KOPT-K1 (cell line): ENCODE measurements around the gene OXCT1.
"Not testable (repeated sequence)": the region's sequence is repeated elsewhere in the genome, so short reads cannot be mapped to it uniquely, and the experiment has no call there.

ENCODE experiments used
- H3K27ac ChIP-seq: fragments of 200-600 bp; sonication (generic); 2 replicates; pipeline ENCODE4 v1.5.1; 2016; ENCODE audit warnings: antibody characterized with exemption, mild to moderate bottlenecking, low read depth, low read length; ENCODE audit not compliant: poor library complexity, severe bottlenecking
- H3K36me3 ChIP-seq: fragments of 200-600 bp; sonication (generic); 2 replicates; pipeline ENCODE4 v1.5.1; 2017; ENCODE audit warnings: antibody characterized with exemption, mild to moderate bottlenecking, low read length, moderate library complexity; ENCODE audit not compliant: insufficient read depth
- H3K9me3 ChIP-seq: fragments of 200-600 bp; sonication (generic); 2 replicates; pipeline ENCODE4 v1.5.1; 2017; ENCODE audit warnings: antibody characterized with exemption, low read length, mild to moderate bottlenecking; ENCODE audit not compliant: insufficient read depth, poor library complexity, severe bottlenecking

Gene OXCT1

DNA sequence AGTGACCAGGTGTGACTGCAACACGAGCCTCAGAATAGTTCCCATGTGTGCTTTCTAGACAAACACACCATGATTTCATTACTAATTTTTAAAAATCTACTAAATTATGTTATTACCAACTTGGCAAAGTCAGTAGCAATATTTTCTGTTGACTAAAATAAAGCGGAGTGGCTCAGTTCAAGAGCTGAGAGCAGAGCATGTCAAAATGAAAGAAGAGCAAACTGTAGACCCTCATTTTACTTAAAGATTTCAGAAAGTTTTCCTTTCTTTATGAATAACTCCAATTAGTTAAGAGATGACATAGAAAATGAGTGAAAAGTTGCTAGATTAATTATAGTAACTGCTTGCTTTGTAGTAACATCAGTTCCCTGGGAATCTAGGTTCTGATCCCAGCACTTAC lies 17.9 kb downstream of the OXCT1 start:
- Histone ChIP-seq H3K36me3 (peaks cover 87% of the 10 kb centered on the region), H3K27ac (no peak overlapping the region), H3K9me3 (peaks cover 15% of the 10 kb centered on the region)

DNA sequence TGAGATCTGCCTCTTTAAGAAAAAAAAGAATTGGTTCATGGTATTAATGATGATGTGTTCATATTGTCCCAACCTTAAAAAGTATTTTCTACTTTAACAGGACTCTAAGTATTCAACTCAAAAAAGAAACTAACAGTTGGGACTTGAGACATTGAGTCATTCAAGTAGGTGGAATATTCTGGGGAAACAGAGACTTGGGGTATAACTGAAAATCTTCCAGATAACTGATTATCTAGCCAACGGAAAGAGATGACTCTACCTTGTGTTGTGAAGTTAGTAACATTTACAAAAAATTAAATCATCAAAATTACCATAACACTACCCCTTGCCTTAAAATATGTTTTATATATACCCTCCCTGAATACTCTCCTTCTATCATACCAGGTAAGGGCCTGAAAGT lies 19.1 kb downstream of the OXCT1 start:
- H3K9me3 ChIP-seq, result peaks cover 15% of the 10 kb centered on the region
- peaks cover 75% of the 10 kb centered on the region for H3K36me3 ChIP-seq
- H3K27ac ChIP-seq, result no peak overlapping the region

DNA sequence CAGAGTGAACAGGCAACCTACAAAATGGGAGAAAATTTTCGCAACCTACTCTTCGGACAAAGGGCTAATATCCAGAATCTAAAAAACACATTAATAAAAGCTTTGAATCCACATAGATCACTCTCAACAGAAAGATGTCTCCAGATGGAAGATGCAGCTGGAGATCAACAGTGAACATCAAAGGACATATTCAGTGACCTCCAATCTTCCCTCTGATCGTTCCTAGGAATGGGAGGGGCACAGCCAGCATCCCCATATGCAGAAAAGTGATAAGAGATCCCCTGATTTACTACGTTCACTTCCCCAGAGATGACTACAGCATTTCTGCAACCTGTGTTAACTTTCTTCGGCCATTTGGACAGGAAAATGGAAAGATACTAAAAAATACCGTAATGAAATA lies 21.2 kb downstream of the OXCT1 start:
- no peak overlapping the region for H3K27ac ChIP-seq
- H3K9me3 ChIP-seq, result peaks cover 15% of the 10 kb centered on the region
- peaks cover 70% of the 10 kb centered on the region for H3K36me3 ChIP-seq

DNA sequence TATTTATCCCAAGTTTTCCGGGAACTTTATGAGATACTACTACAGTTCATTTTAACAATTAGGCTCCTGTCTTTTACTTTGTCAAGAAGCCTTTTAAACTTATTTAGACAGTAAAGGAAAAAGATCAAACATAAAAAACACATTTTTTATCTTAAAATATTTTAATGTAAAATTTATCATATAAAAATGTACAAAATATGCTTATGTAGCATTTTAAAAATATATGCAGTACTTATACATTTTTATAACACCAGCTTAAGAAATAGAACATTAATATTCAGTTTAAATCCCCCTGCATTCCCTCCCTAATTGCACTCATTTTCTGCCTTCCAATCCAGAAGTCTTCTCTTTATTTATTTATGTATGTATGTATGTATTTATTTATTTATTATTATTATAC lies 24.5 kb downstream of the OXCT1 start:
- peaks cover 15% of the 10 kb centered on the region for H3K9me3 ChIP-seq
- not testable (repeated sequence) for H3K27ac ChIP-seq
- H3K36me3 ChIP-seq, result peaks cover 68% of the 10 kb centered on the region

DNA sequence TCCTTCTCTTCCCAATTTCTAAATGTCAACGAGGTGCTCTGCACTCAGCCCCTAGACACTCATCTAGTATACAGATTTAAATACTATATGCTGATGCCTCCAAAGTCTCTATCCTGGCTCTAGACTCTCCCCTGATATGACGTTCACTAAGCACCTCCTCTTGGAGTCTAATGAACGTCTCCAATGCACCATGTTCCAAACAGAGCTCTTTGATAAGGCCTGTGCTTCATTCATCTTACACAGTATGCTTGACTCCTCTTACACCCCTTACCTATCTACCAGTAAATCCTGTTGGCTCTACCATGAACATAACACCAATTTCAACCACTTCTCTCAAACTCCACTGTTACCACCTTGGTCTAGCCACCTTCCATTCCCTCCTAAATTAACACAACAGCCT lies 25.7 kb downstream of the OXCT1 start:
- Histone ChIP-seq H3K9me3 (peaks cover 9% of the 10 kb centered on the region), H3K36me3 (peaks cover 66% of the 10 kb centered on the region), H3K27ac (no peak overlapping the region)

DNA sequence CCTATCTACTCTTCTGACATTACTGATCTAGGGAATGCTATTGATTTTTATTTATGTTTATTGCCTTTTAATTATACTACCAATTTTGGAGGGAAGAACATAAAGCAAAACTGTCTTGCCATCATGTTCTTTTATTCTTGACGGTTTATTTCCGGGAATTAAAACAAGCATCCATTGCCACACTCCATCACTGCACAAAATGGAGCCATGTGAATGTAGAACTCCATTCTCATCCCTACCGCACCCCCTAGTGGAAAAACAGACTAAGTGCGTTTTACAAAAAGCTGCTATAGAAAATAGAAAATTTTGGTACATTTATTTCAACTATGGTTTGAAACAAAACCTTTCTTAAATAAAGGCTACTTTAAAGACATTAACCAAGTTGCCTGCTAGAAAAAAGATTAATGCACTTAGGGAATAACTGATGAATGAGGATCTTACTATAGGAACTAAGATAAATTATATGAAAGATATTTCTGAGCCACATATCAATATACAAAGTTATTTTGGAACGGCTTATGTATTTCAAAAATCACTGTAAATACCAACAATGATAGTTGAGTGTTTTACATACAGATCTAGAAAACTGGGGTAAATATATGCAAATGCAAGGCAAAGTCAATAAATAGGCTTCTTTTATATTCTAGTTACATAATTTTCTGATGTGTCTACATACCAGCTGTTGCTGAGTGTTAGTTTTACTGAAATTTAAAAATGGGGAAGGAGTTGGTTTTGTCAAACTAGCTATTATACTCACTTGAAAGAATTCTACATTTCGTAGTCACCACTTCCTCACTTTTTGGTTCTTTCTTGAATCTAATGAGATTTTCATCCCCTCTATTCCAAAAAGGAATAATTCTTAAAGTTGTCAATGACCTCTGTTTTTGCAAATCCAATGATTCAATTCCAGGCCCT lies 26.5 kb downstream of the OXCT1 start:
- H3K27ac ChIP-seq, result no peak overlapping the region
- H3K36me3 ChIP-seq, result peaks cover 66% of the 10 kb centered on the region
- peaks cover under 1% of the 10 kb centered on the region for H3K9me3 ChIP-seq

DNA sequence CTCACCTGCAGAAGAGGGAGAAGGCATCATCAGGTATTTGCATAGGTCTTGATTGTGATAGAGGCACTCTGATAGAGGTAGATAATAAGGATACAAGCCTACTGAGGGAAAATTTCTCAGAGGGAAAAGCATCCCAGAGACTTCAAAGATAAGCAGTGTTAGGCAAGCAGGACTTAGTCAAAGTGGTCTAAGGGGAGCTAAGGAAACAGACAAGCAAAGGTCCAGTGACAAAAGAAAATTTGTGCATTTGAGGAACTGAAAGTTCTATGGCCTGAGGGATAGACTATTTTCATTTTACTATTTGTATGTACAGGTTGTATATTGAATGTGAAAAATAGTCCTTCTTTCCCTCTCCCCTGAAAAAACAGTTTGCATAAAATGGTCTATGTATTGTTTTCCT lies 27.4 kb downstream of the OXCT1 start:
- H3K27ac ChIP-seq, result no peak overlapping the region
- H3K9me3 ChIP-seq, result no peaks in the 10 kb centered on the region
- peaks cover 74% of the 10 kb centered on the region for H3K36me3 ChIP-seq

DNA sequence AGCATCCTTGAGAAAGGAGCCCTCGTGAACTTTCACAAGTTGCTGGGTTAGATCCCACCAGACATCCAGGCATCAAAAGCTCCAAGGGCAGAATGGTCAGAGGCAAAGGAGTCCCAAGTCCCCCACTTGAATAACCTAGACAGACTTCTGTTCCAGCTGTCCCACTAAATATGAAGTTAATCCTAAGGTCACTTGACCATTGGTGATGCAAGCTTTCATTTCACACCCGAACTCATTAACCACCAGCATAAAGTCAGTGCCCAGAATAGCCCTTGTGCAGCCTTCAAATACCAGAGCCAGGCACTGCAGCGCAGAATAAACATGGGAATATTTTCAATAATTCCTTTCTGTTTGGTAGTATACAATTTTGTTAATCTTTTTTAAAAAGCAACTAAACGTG lies 28.9 kb downstream of the OXCT1 start:
- Histone ChIP-seq H3K36me3 (peaks cover 88% of the 10 kb centered on the region), H3K27ac (no peak overlapping the region)

DNA sequence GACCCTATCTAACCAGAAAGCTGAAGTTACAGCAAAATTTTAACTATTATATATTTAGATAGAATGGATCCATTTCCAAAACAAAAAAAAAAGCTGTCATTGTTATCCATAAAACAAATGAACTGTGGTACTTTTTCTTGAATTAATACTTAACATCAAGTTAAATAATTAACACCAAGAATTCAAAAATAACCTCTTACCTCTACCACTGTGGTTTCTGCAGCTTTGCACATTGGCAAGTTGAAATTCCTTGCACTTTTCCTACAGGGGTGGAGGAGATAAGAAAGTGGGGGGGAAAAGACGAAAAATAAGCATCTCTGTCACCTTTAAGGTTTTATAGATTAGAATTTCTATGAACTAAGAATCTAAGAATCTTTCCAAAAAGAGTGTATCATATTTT lies 30.0 kb downstream of the OXCT1 start:
- no peaks in the 10 kb centered on the region for H3K9me3 ChIP-seq
- H3K36me3 ChIP-seq, result peaks cover 92% of the 10 kb centered on the region
- H3K27ac ChIP-seq, result no peak overlapping the region

More for the DNA sequence above, 28.9 kb downstream of the OXCT1 start:
- no peaks in the 10 kb centered on the region for H3K9me3 ChIP-seq

DNA sequence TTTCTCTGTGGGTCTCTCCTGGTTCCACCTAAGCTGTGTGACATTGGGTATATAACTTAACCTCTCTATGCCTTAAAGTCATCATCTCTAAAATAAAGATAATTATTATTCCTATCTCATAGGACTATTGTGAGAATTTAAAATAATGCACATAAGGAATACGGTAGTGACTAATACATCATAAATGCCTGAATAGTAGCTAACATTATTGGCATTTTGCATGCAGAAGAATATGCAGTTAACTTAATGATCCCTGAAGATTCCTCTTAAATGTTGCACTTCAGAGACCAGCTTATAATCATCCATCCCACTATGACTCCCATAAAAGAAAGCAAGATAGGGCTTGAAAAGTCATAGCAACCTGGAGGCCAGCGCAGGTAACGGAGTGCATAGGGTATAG lies 32.4 kb downstream of the OXCT1 start:
- H3K9me3 ChIP-seq, result no peaks in the 10 kb centered on the region
- no peak overlapping the region for H3K27ac ChIP-seq
- H3K36me3 ChIP-seq, result peaks cover 91% of the 10 kb centered on the region

DNA sequence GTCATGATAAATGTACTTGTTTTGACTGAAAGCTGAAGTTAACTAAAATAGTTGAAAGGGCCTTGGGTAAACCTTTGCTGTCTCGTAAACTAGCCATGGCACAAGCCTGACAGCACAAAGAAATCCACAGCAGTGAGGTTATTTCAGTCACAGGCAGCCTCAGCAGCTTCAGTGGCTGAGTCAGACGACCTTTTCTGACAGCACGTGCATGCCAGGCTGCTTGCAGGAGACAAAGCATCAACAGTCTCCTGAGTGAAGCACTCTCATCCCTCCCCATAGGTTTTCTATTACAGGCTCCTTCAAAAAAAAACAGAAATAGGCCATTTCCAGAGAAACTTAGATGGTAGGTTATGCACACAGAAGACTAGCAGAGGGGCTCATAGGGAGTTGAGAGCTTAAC lies 34.6 kb downstream of the OXCT1 start:
- H3K27ac ChIP-seq, result no peak overlapping the region
- no peaks in the 10 kb centered on the region for H3K9me3 ChIP-seq
- H3K36me3 ChIP-seq, result peaks cover 92% of the 10 kb centered on the region

DNA sequence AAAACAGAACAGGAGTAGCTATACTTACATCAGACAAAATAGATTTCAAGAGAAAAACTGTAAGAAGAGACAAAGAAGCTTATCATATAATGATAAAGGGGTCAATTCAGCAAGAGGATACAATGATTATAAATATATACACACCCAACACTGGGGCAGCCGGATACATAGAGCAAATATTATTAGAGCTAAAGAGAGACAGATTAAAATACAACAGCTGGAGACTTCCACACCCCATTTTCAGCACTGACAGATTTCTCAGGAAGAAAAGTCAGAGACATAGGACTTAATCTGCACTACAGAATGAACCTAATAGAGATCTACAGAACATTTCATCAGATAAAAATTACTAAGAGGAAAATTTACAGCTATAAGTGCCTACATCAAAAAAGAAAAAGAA lies 35.7 kb downstream of the OXCT1 start:
- no peak overlapping the region for H3K27ac ChIP-seq
- H3K36me3 ChIP-seq, result peaks cover 92% of the 10 kb centered on the region
- H3K9me3 ChIP-seq, result no peaks in the 10 kb centered on the region

DNA sequence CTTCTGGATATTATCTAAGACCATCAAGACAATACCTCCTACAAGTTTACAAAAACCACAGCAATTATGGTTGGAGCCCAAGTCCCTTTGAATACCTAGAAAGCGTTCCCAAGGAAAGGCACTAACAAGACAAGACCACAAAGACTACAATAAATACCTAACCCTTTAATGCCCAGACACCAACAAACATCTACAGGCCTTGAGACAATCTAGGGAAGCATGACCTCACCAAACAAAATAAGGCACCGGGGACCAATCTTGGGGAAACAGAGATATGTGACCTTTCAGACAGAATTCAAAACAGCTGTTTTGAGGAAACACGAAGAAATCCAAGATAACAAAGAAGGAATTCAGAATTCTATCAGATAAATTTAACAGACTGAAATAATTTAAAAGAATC lies 37.8 kb downstream of the OXCT1 start:
- peaks cover 75% of the 10 kb centered on the region for H3K36me3 ChIP-seq

DNA sequence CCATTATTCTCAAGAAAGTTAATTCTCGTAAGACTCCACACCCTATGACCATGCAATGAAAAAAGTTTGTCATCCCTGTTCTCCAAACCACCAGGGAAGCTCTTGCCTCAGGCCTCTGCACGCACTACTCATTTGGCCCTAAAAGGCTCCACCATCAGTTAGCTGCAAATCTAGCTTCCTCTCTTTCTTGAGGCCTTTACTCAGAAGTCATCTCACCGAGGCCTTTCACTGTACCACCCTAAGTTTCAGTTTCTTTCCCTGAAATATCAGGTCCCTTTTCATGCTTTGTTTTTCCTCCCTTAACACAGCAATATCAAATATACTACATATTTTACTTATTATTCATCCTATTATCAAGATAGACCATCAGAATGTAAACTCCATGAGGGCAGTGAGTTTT lies 39.1 kb downstream of the OXCT1 start:
- H3K27ac ChIP-seq, result no peak overlapping the region
- no peaks in the 10 kb centered on the region for H3K9me3 ChIP-seq
- peaks cover 77% of the 10 kb centered on the region for H3K36me3 ChIP-seq

More for the DNA sequence above, 37.8 kb downstream of the OXCT1 start:
- no peaks in the 10 kb centered on the region for H3K9me3 ChIP-seq
- no peak overlapping the region for H3K27ac ChIP-seq

DNA sequence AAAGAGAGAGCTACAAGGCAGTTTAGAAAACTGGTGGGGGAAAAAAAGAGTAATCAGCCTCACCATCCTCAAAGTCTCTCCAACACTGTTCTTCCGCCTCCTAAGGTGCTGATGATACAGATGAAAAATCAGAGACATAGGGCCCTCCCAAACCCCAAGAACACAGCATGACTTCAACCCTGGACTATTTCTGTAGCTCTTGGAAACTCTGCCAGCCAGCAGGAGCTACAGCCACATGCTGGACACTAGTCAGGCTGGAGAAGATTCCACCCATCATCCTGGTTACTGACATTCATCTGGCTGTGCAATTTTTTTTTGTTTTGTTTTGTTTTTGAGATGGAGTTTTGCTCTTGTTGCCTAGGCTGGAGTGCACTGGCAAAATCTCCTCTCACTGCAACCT lies 42.4 kb downstream of the OXCT1 start:
- H3K27ac ChIP-seq, result no peak overlapping the region
- peaks cover 73% of the 10 kb centered on the region for H3K36me3 ChIP-seq
- H3K9me3 ChIP-seq, result no peaks in the 10 kb centered on the region

DNA sequence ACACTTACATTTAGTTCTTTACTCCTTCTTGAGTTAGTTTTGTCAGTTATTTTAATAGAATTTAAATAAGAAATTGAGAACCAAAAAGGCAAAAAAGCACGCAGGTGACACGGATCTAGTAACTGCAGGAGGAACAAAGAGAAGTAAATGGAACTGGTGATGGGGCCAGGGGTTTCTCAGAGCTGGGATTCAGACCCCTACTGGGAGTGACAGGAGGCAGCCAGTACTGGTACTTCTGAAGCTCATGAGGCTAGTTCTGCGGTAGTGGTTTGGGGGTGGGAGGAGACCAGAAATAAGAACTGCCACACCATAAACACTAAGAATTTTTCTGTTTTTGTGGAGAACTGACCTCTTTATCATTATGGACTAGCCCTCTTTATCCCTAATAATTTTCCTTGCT lies 48.2 kb downstream of the OXCT1 start:
- H3K36me3 ChIP-seq, result peaks cover 34% of the 10 kb centered on the region
- H3K27ac ChIP-seq, result no peak overlapping the region
- H3K9me3 ChIP-seq, result no peaks in the 10 kb centered on the region
